Measurements from ENCODE around the gene HSPB6.

GRCh38 chr19:35788205-35788960, 31.6 kb upstream of the HSPB6 start:
- TF ChIP-seq, protein P1, sequence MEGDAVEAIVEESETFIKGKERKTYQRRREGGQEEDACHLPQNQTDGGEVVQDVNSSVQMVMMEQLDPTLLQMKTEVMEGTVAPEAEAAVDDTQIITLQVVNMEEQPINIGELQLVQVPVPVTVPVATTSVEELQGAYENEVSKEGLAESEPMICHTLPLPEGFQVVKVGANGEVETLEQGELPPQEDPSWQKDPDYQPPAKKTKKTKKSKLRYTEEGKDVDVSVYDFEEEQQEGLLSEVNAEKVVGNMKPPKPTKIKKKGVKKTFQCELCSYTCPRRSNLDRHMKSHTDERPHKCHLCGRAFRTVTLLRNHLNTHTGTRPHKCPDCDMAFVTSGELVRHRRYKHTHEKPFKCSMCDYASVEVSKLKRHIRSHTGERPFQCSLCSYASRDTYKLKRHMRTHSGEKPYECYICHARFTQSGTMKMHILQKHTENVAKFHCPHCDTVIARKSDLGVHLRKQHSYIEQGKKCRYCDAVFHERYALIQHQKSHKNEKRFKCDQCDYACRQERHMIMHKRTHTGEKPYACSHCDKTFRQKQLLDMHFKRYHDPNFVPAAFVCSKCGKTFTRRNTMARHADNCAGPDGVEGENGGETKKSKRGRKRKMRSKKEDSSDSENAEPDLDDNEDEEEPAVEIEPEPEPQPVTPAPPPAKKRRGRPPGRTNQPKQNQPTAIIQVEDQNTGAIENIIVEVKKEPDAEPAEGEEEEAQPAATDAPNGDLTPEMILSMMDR (IDR thresholded peaks at IDR 0.05) = no peak
- TF ChIP-seq POLR2A (IDR thresholded peaks at IDR 0.05; ENCODE audit: low read length) (no peak), KDM1A (IDR thresholded peaks at IDR 0.05; ENCODE audit: low read depth) (no peak), MYC (IDR thresholded peaks at IDR 0.05; ENCODE audit: borderline replicate concordance, low read length) (no peak), HMGXB4 (CRISPR knock-in tag; IDR thresholded peaks at IDR 0.05; ENCODE audit: borderline replicate concordance) (no peak), RAD21 (conservative IDR thresholded peaks at IDR 0.05 in 1 of 2, IDR thresholded peaks at IDR 0.05 in 1 of 2) (no peak)

All from A549 (cell line).